ENCODE data around the gene TUBB4A.

DNA sequence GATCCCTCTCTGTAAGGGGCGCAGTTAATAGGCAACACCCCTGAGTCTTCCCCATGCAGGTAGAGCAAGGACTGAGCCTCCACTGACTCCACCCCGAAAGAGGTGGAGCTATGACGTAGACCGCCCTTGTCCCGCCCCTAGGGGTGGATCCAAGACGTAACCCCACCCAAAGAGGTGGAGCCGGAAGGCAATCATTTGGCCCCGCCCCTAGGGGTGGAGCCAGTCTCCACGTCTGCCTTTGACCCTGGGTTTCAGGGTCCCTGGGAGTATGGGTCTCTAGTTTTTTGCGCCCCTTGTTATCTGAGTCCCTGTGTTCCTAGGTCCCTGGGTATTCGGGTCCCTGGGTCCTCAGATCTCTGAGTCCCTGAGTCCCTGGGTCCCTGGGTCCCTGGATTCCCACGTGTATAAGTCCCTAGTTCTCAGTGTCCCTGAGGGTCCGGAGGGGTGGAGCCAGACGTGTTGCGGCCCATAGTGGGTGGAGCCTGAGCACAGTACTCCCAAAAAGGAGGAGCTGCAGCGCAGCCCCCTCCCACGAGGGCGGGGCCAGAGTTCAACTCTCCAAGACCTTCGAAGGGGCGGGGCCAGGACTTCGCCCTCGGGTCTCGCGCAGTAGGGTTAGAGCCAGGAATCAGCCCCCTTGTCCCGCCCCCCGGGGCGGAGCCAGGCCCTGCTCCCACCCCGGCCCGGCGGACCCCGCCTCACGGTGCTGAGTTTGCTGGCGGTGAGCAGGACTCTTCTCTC is 25.8 kb downstream of the TUBB4A start:
- no peak for TF ChIP-seq POLR2A (IDR thresholded peaks at IDR 0.05; ENCODE audit: low read length)
- TF ChIP-seq GATA1 (IDR thresholded peaks at IDR 0.05; ENCODE audit: low read depth, low read length), result no peak
